GM18907 (cell line): ENCODE data around the gene UNC119.
A peak's percentile ranks its signal among the peaks of the same experiment; 100 is the strongest.

Experiments
- ATAC-seq: cut with Tn5 transposase; IDR thresholded peaks from one replicate; pipeline ENCODE4 v1.9.1; 2021; ENCODE audit warnings: mild to moderate bottlenecking, moderate library complexity; ENCODE audit not compliant: unreplicated experiment

The UNC119 gene

GRCh38 chr17:28573521-28573920 is 21.1 kb upstream of the UNC119 start:
- no peak for ATAC-seq

GRCh38 chr17:28573040-28573380 is 20.6 kb upstream of the UNC119 start:
- no peak for ATAC-seq

GRCh38 chr17:28572259-28573039 is 20.0 kb upstream of the UNC119 start:
- no peak for ATAC-seq

- peak; percentile 85 for ATAC-seq
These were observed 19.1 kb upstream of the UNC119 start, which contains the start of gene PIGS for GRCh38 chr17:28571361-28572122. Gene PIGS (minus strand): TSS chr17:28571524. CDS start chr17:28571496, 28 bp downstream.

- ATAC-seq = peak; percentile 24
These were observed 18.4 kb upstream of the UNC119 start for GRCh38 chr17:28570716-28571360.

GRCh38 chr17:28569446-28569845 is 17.0 kb upstream of the UNC119 start:
- no peak for ATAC-seq

- no peak for ATAC-seq
These were observed 15.2 kb upstream of the UNC119 start for GRCh38 chr17:28567604-28568003.

- no peak for ATAC-seq
These were observed 11.1 kb upstream of the UNC119 start for GRCh38 chr17:28563475-28563874.

- no peak for ATAC-seq
These were observed 2.6 kb upstream of the UNC119 start for GRCh38 chr17:28555022-28555421.

- no peak for ATAC-seq
These were observed 2.1 kb upstream of the UNC119 start for GRCh38 chr17:28554565-28554964.

- no peak for ATAC-seq
These were observed 629 bp upstream of the UNC119 start for GRCh38 chr17:28553000-28553505.

GRCh38 chr17:28551421-28552175 is 826 bp downstream of the UNC119 start:
- no peak for ATAC-seq

- no peak for ATAC-seq
These were observed 1.6 kb downstream of the UNC119 start for GRCh38 chr17:28550858-28551257.

- ATAC-seq = no peak
These were observed 2.9 kb downstream of the UNC119 start for GRCh38 chr17:28549236-28550132.

- no peak for ATAC-seq
These were observed 3.9 kb downstream of the UNC119 start for GRCh38 chr17:28548417-28549130.

GRCh38 chr17:28547623-28548416 is 4.6 kb downstream of the UNC119 start:
- ATAC-seq = peak; percentile 43

- ATAC-seq = no peak
These were observed 5.3 kb downstream of the UNC119 start for GRCh38 chr17:28547096-28547622.

GRCh38 chr17:28545787-28546415 is 6.5 kb downstream of the UNC119 start:
- no peak for ATAC-seq
